Ramos (cell line): Measurements from ENCODE around the gene ZNF322.

Experiments used
- in situ Hi-C: fragments of 300-500 bp; cut with MboI; formaldehyde crosslinking; loops from one replicate; pipeline ENCODE4 v1.14.3; 2022; ENCODE audit warnings: low sequenced_read_pairs; ENCODE audit not compliant: unreplicated experiment

ZNF322 gene

DNA sequence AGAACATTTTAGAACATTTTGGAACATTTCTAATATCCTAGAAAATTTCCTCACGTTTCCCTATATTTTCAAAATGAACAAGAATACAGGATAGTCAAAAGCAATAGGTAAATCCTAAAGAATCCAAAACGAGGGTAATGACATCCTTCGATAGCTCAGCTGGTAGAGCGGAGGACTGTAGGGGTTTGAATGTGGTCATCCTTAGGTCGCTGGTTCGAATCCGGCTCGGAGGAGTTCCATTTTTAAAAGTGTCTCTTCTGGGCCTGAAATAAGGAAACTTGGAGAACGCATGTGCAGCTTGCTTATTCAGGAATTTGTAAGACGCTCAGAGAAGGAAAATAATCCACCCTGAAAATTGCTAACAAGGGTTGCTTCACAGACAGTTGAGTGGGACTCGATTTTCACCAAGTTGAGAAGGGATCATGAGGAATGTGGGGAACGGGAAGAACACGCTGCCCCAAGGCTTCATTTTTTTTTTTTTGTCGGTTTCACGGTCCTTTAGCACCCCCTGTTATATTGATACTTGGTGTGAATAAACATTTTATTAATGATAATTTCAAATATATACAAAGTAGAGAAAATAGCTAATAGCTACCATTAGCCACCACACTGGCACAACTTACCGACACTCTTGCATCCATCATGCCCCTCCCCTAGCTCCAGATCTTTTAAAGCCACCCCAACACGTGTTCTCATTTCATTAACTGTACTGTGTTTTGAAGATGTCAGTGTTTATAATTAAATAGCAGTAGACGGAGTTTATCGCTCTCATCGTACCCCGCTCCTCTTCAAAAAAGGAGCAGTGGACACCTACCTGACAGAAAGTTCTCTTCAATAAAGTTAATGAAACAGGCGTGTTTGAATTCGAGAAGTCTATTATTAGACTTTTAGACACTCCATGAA lies 64.6 kb downstream of the ZNF322 start:
- in situ Hi-C loops, result loop anchor here (10.0 to 25.0 kb wide), 2 partner anchors 410 to 533 kb away; a partner anchor contains a TSS

DNA sequence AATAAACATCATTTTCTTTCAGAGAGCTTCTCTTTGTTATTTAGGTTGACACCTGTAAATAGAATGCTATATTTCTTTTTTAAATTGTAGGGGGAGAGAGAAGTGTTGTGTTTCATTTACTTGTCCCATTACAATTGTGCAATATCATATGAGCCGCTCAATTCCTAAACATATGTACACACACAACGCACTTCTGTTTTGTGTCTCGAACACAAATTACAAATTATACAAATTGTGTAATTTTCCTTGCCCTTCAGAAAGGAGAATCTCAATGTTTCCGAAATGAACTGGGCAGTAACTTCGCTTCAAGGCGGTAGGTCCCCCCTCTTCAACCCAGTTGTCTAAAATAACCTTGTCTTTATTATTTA lies 65.4 kb downstream of the ZNF322 start:
- in situ Hi-C loops, result loop anchor here (10.0 to 25.0 kb wide), 2 partner anchors 409 to 532 kb away; a partner anchor contains a TSS

DNA sequence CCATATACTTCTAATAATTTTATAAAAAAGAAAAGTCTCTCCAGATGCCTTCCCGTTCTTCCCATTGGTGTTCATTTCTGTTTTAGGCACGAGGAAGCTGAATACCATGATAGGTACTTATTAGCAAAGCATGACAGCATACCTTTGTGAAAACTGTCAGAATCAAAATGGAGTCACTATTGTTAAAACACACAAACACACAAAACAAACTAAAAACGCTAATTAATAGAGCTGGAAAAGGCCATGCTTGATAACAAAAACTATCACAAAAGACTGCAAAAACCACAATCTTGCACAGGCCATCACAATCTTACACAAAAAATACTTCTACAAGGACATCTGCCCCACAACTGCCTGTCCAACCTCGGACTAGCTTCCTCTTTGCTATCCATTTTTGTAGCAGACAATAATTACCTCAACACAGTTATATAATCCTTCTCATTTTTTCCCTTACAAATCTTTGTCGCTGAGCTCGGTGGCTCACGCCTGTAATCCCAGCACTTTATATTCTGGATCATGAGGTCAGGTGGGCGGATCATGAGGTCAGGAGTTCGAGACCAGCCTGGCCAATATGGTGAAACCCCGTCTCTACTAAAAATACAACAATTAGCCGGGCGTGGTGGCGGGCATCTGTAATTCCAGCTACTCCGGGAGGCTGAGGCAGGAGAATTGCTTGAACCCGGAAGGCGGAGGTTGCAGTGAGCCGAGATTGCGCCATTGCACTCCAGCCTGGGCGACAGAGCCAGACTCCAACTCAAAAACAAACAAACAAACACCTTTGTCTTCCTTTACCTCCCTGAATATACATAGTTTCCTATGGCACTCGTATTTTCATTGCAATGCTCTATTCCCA lies 66.0 kb downstream of the ZNF322 start:
- in situ Hi-C loops, result loop anchor here (10.0 to 25.0 kb wide), 2 partner anchors 409 to 531 kb away; a partner anchor contains a TSS

DNA sequence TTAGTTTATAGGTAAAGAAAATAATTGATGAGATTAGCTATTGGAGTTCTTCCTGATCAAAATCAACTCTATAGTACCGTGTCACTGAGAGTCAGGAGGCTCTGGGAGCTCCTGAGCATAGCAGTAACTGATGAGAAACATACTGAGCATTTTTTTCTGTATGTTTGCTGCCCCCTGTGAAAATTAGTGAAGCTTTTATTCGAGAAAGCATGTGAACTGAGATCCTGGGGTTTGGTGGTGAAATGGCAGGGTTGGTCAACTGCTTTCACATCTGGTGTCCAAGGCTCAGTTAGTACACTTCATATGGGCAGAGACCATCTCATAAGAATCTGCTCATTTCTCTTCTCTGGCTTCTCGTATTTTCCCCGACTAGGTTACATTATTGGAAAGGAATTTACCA lies 66.9 kb downstream of the ZNF322 start:
- in situ Hi-C loops, result loop anchor here (10.0 to 25.0 kb wide), 2 partner anchors 408 to 530 kb away; a partner anchor contains a TSS

DNA sequence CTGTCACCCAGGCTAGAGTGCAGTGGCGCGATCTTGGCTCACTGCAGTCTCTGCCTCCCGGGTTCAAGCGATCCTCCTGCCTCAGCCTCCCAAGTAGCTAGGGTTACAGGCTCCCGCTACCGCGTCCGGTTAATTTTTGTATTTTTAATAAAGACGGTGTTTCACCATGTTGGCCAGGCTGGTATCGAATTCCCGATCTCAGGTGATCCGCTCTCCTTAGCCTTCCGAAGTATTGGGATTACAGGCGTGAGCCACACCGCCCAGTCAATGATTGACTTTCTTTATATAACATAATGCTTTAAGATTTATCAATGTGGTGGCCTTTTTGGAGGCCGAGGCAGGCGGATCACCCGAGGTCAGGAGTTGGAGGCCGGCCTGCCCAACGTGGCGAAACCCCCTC lies 70.6 kb downstream of the ZNF322 start:
- in situ Hi-C loops, result loop anchor here (25.0 kb wide), 1 partner anchor 527 kb away; a partner anchor contains a TSS
